Thyroid gland (tissue), 4 donors: ENCODE data around the gene LRRC4.

ENCODE experiments used
- POLR2A ChIP-seq, 2 donors: fragments of 450-650 bp; IDR thresholded peaks; one replicate each; pipeline ENCODE4 v1.6.1; 2017; ENCODE audit warnings: antibody characterized with exemption in 2 of 2, mild to moderate bottlenecking in 2 of 2, moderate library complexity in 1 of 2
- TF ChIP-seq, protein P1 (sequence below), 6 experiments: fragments of 200-600 bp in 3 of 6; fragments of 450-650 bp in 3 of 6; sonication (generic) in 3 of 6; IDR thresholded peaks; one replicate each; pipeline ENCODE4 v1.5.1; 2016 to 2019; ENCODE audit warnings: antibody characterized with exemption in 6 of 6, mild to moderate bottlenecking in 2 of 6, inconsistent platforms in 1 of 6, moderate library complexity in 1 of 6

DNA sequence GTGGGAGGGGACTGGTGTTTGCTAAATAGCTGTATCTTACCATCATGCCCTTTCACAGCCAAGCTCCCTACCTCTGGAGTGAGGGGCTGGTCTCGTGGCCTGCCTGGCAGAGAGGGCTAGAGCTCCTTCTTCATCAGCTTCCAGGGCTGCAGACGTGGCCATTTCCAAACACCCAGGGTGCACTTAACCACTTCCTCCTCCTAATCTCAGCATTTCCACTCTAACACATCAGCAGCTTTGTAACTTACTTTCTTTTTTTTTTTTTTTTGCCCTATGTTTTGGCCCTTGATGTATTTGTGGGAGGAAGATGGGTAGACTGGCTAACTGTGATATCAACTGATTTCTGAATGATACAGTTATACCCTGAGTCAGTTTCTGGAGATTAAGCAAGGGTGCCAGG lies 27.4 kb downstream of the LRRC4 start:
- TF ChIP-seq, protein P1, sequence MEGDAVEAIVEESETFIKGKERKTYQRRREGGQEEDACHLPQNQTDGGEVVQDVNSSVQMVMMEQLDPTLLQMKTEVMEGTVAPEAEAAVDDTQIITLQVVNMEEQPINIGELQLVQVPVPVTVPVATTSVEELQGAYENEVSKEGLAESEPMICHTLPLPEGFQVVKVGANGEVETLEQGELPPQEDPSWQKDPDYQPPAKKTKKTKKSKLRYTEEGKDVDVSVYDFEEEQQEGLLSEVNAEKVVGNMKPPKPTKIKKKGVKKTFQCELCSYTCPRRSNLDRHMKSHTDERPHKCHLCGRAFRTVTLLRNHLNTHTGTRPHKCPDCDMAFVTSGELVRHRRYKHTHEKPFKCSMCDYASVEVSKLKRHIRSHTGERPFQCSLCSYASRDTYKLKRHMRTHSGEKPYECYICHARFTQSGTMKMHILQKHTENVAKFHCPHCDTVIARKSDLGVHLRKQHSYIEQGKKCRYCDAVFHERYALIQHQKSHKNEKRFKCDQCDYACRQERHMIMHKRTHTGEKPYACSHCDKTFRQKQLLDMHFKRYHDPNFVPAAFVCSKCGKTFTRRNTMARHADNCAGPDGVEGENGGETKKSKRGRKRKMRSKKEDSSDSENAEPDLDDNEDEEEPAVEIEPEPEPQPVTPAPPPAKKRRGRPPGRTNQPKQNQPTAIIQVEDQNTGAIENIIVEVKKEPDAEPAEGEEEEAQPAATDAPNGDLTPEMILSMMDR (IDR thresholded peaks at IDR 0.05), result no peak
- no peak for TF ChIP-seq POLR2A (IDR thresholded peaks at IDR 0.05)
